ENCODE measurements around the gene PPP2R3C. TPM values are rescaled to one million over a fixed set of nuclear protein-coding genes. Genes with fewer than 3 reads are reported as not detected.
"Not testable (repeated sequence)": the region's sequence is repeated elsewhere in the genome, so short reads cannot be mapped to it uniquely, and the experiment has no call there.

PPP2R3C gene
- total RNA-seq, 1 donor from 2014 or later: 15.0 TPM

DNA sequence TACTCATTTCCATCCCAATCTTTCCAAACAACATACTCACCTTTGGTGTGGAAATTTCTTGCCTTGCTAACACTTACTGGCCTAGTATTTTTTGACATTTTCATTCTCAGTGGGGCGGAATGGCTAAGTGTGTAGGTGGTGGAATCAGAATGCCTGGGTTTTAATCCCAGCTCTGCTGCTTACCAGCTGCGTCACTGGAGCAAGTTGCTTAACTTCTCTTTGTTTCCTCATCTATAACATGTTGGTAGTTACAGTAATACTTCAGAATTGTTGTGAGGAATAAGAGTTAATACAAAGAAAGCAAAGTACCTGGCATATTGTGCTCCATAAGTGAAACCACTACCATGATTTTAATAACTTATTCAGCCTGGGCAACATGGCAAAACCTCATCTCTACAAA is 78.7 kb downstream of the PPP2R3C start:
- FAIRE-seq: no peak
- TF ChIP-seq, protein P1, sequence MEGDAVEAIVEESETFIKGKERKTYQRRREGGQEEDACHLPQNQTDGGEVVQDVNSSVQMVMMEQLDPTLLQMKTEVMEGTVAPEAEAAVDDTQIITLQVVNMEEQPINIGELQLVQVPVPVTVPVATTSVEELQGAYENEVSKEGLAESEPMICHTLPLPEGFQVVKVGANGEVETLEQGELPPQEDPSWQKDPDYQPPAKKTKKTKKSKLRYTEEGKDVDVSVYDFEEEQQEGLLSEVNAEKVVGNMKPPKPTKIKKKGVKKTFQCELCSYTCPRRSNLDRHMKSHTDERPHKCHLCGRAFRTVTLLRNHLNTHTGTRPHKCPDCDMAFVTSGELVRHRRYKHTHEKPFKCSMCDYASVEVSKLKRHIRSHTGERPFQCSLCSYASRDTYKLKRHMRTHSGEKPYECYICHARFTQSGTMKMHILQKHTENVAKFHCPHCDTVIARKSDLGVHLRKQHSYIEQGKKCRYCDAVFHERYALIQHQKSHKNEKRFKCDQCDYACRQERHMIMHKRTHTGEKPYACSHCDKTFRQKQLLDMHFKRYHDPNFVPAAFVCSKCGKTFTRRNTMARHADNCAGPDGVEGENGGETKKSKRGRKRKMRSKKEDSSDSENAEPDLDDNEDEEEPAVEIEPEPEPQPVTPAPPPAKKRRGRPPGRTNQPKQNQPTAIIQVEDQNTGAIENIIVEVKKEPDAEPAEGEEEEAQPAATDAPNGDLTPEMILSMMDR (IDR thresholded peaks at IDR 0.05; ENCODE audit: insufficient read depth, low read length, severe bottlenecking): no peak
- Histone ChIP-seq H3K27me3 (ENCODE audit: control insufficient read depth, insufficient read depth, low read length) (no peaks in the 10 kb centered on the region), H3K36me3 (ENCODE audit: control insufficient read depth, insufficient read depth, low read length) (no peaks in the 10 kb centered on the region), H3K4me3 (ENCODE audit: low read depth, low read length) (no peak overlapping the region)
- no peak for DNase-seq (ENCODE audit: low read depth)

GRCh38 chr14:35042632-35043031 is 79.2 kb downstream of the PPP2R3C start:
- FAIRE-seq: no peak
- Histone ChIP-seq H3K27me3 (ENCODE audit: control insufficient read depth, insufficient read depth, low read length) (no peaks in the 10 kb centered on the region), H3K4me3 (ENCODE audit: low read depth, low read length) (no peak overlapping the region), H3K36me3 (ENCODE audit: control insufficient read depth, insufficient read depth, low read length) (no peaks in the 10 kb centered on the region)
- DNase-seq (ENCODE audit: low read depth): no peak
- TF ChIP-seq, protein P1 (IDR thresholded peaks at IDR 0.05; ENCODE audit: insufficient read depth, low read length, severe bottlenecking): no peak

DNA sequence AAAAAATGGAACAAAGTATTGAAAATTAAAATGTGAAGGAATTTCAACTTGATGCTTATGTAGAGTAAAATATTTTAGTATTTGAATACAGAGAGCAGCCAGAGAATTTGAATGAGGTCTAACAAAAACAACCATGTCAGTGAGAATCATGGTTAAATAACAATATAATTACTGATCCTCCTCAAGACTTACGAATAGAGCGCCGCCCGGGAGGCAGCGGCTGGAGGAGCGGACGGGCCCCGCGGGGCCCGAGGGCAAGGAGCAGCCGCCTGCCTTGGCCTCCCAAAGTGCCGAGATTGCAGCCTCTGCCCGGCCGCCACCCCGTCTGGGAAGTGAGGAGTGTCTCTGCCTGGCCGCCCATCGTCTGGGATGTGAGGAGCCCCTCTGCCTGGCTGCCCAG is 83.5 kb downstream of the PPP2R3C start:
- not testable (repeated sequence) for FAIRE-seq

More for the DNA sequence above, 83.5 kb downstream of the PPP2R3C start:
- not testable (repeated sequence) for H3K27me3 ChIP-seq (ENCODE audit: control insufficient read depth, insufficient read depth, low read length); H3K4me3 ChIP-seq (ENCODE audit: low read depth, low read length); H3K36me3 ChIP-seq (ENCODE audit: control insufficient read depth, insufficient read depth, low read length); DNase-seq (ENCODE audit: low read depth)

Other genes with a start within 250 kb of the PPP2R3C start
- 34.6 and 35.0 TPM in 2 replicates for gene BAZ1A, start 246.6 kb downstream of the PPP2R3C start, total RNA-seq
- 86.2 and 87.1 TPM in 2 replicates for gene SRP54, start 139.0 kb downstream of the PPP2R3C start, total RNA-seq
- 42.9 and 49.8 TPM in 2 replicates for gene FAM177A1, start 75.7 kb downstream of the PPP2R3C start, total RNA-seq
- gene PRORP, start 562 bp upstream of the PPP2R3C start, total RNA-seq: 21.6 and 24.5 TPM in 2 replicates
- 159 and 222 TPM in 2 replicates for gene PSMA6, start 170.4 kb upstream of the PPP2R3C start, total RNA-seq

All from bronchial epithelial cell (primary cell).